GM23338 (cell line): ENCODE results near the gene CAPZA1. TPM values are rescaled to one million over a fixed set of nuclear protein-coding genes. Genes with fewer than 3 reads are reported as not detected.

Experiments
- ATAC-seq: fragments of 200-7000 bp; cut with Tn5 transposase; 3 replicates; pipeline ENCODE4 v1.9.1; 2020
- DNase-seq: peaks from one replicate; pipeline ENCODE4 v3.0.0-alpha.2; 2015; ENCODE audit warnings: low spot score
- H2AFZ ChIP-seq: fragments of 200-600 bp; sonication (generic); 2 replicates; pipeline ENCODE4 v1.8.0; 2016; ENCODE audit warnings: antibody characterized with exemption, mild to moderate bottlenecking, moderate library complexity
- H3F3A ChIP-seq: fragments of 200-600 bp; sonication (generic); replicated peaks from 2 replicates; pipeline ENCODE4 v1.8.0; 2017; ENCODE audit warnings: antibody characterized with exemption, mixed run types, low read depth
- H3K27ac ChIP-seq: fragments of 200-600 bp; sonication (generic); 2 replicates; pipeline ENCODE4 v1.6.1; 2016; ENCODE audit warnings: low read depth
- H3K27me3 ChIP-seq: fragments of 200-600 bp; sonication (generic); 2 replicates; pipeline ENCODE4 v1.8.0; 2016; ENCODE audit warnings: mild to moderate bottlenecking, mixed run types, moderate library complexity; ENCODE audit not compliant: insufficient read depth
- H3K36me3 ChIP-seq: fragments of 200-600 bp; sonication (generic); 2 replicates; pipeline ENCODE4 v1.8.0; 2016; ENCODE audit warnings: mild to moderate bottlenecking; ENCODE audit not compliant: insufficient read depth
- H3K4me1 ChIP-seq: fragments of 200-600 bp; sonication (generic); 2 replicates; pipeline ENCODE4 v1.8.0; 2016; ENCODE audit warnings: mild to moderate bottlenecking, moderate library complexity; ENCODE audit not compliant: insufficient read depth
- H3K4me2 ChIP-seq: fragments of 200-600 bp; sonication (generic); 2 replicates; pipeline ENCODE4 v1.7.1; 2017; ENCODE audit warnings: mixed run types
- H3K4me3 ChIP-seq: fragments of 200-600 bp; sonication (generic); 2 replicates; pipeline ENCODE4 v1.6.1; 2016; ENCODE audit warnings: mixed run types
- H3K79me2 ChIP-seq: fragments of 200-600 bp; sonication (generic); replicated peaks from 2 replicates; pipeline ENCODE4 v1.8.0; 2017; ENCODE audit warnings: mild to moderate bottlenecking; ENCODE audit not compliant: insufficient read depth
- H3K9me2 ChIP-seq: fragments of 200-600 bp; sonication (generic); 2 replicates; pipeline ENCODE4 v1.8.0; 2017; ENCODE audit not compliant: insufficient read depth
- H4K20me1 ChIP-seq: fragments of 200-600 bp; sonication (generic); replicated peaks from 2 replicates; pipeline ENCODE4 v1.8.0; 2017; ENCODE audit warnings: mild to moderate bottlenecking; ENCODE audit not compliant: insufficient read depth
- H3K27ac Mint-ChIP-seq: 2 replicates; pipeline ENCODE4 v1.8.0; 2020; ENCODE audit warnings: inconsistent platforms, mild to moderate bottlenecking, moderate library complexity, mixed read lengths
- H3K27me3 Mint-ChIP-seq: 3 replicates; pipeline ENCODE4 v1.8.0; 2022; ENCODE audit warnings: low read depth, mild to moderate bottlenecking, moderate library complexity, mixed read lengths, inconsistent platforms; ENCODE audit not compliant: insufficient read depth, poor library complexity
- H3K36me3 Mint-ChIP-seq: 3 replicates; pipeline ENCODE4 v1.8.0; 2021; ENCODE audit warnings: low read depth, mild to moderate bottlenecking, inconsistent platforms, moderate library complexity, mixed read lengths
- H3K4me1 Mint-ChIP-seq: 3 replicates; pipeline ENCODE4 v1.8.0; 2020; ENCODE audit warnings: mild to moderate bottlenecking, inconsistent platforms, mixed read lengths
- H3K4me3 Mint-ChIP-seq: 3 replicates; pipeline ENCODE4 v1.8.0; 2021; ENCODE audit warnings: moderate library complexity, mild to moderate bottlenecking, inconsistent platforms, mixed read lengths
- H3K9me3 Mint-ChIP-seq: 3 replicates; pipeline ENCODE4 v1.8.0; 2020; ENCODE audit warnings: moderate library complexity, mild to moderate bottlenecking, inconsistent platforms, mixed read lengths
- CREB1 ChIP-seq: fragments of 250-450 bp; sonication (Bioruptor Pico); IDR thresholded peaks from 2 replicates; pipeline ENCODE4 v1.5.0; 2020; ENCODE audit warnings: low read depth, mild to moderate bottlenecking, moderate library complexity
- ETS1 ChIP-seq: IDR thresholded peaks from 2 replicates; pipeline ENCODE4 v1.6.1; 2016; ENCODE audit warnings: antibody characterized with exemption
- EZH2 ChIP-seq: fragments of 200-600 bp; sonication (generic); IDR thresholded peaks from one replicate; pipeline ENCODE4 v1.8.0; 2017; ENCODE audit warnings: antibody characterized with exemption, mild to moderate bottlenecking, low read depth; ENCODE audit not compliant: unreplicated experiment
- EZH2phosphoT487 ChIP-seq: fragments of 200-600 bp; sonication (generic); IDR thresholded peaks from one replicate; pipeline ENCODE4 v1.8.1; 2018; ENCODE audit warnings: antibody characterized with exemption; ENCODE audit not compliant: unreplicated experiment
- JUNB ChIP-seq: IDR thresholded peaks from one replicate; pipeline ENCODE4 v1.6.1; 2016; ENCODE audit warnings: antibody characterized with exemption; ENCODE audit not compliant: unreplicated experiment
- NANOG ChIP-seq: IDR thresholded peaks from 2 replicates; pipeline ENCODE4 v1.6.1; 2016; ENCODE audit warnings: antibody characterized with exemption, borderline replicate concordance
- REST ChIP-seq: IDR thresholded peaks from one replicate; pipeline ENCODE4 v1.6.1; 2018; ENCODE audit warnings: antibody characterized with exemption; ENCODE audit not compliant: unreplicated experiment
- STAT1 ChIP-seq: IDR thresholded peaks from one replicate; pipeline ENCODE4 v1.6.1; 2016; ENCODE audit warnings: antibody characterized with exemption; ENCODE audit not compliant: unreplicated experiment
- ZNF331 ChIP-seq: fragments of 250-450 bp; sonication (Bioruptor Pico); IDR thresholded peaks from 2 replicates; pipeline ENCODE4 v1.5.0; 2020; ENCODE audit warnings: low read depth, mild to moderate bottlenecking, moderate library complexity
- polyA plus RNA-seq: library from polyadenylated mRNA; unstranded; fragments of >200 nt; fragmentation: Nextera tagmentation; extraction: Ambion mirVana; gene quantifications from 2 replicates; pipeline ENCODE4 v1.2.1, GENCODE V29; 2016
- total RNA-seq: library from RNA; depleted of rRNA; stranded (reverse); fragments of >200 nt; shearing (Covaris generic); gene quantifications from 2 replicates; pipeline ENCODE4 v1.2.3, GENCODE V29; 2014
- TF ChIP-seq, protein P1 (sequence below), 2 experiments: fragments of 200-600 bp in 1 of 2; sonication (generic) in 1 of 2; conservative IDR thresholded peaks; 2 replicates each; pipeline versions ENCODE4 v1.5.1 to v1.6.1; 2016 to 2017; ENCODE audit warnings: antibody characterized with exemption in 2 of 2, low read depth in 2 of 2, mild to moderate bottlenecking in 2 of 2, moderate library complexity in 1 of 2

CAPZA1 gene
- total and polyA plus RNA-seq, 2 experiments from 2014 or later: 147 to 182 TPM

DNA sequence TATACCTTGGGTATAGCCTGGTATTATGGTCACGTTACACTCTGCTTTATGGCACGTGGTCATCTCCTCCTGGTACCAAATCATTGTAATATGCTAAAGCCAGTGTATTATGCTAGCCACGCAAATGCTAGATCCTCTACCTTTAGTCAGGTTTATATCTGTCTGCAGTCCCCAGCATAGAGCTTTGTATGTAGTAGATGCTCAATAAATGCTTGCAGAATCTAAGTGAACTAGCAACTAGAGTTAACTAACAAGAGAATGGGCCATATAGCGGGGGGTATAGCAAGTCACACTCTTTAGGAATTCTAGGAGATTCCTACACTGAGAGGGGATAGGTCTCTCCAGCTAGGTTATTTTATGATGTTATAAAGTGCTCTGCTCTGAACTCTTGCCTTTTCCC, 57.9 kb downstream of the CAPZA1 start (continued):
- TF ChIP-seq STAT1 (no peak), EZH2phosphoT487 (no peak)

- no peak overlapping the region for H3K4me3 Mint-ChIP-seq
- no peak overlapping the region for H3K4me2 ChIP-seq
Observed at GRCh38 chr1:112678605-112679004, 59.0 kb downstream of the CAPZA1 start.

More at GRCh38 chr1:112678605-112679004, 59.0 kb downstream of the CAPZA1 start:
- Histone ChIP-seq H3K9me2 (no peaks in the 10 kb centered on the region), H3K79me2 (peaks cover 49% of the 10 kb centered on the region), H3K36me3 (no peaks in the 10 kb centered on the region), H3F3A (no peaks in the 10 kb centered on the region), H3K4me1 (peaks cover 19% of the 10 kb centered on the region), H3K4me3 (no peak overlapping the region), H4K20me1 (peaks cover 12% of the 10 kb centered on the region; the same call in 1 of the 2 replicates), H2AFZ (no peak overlapping the region), H3K27ac (no peak overlapping the region), H3K27me3 (peaks cover 12% of the 10 kb centered on the region)
- peaks cover 12% of the 10 kb centered on the region; the same call in 1 of the 3 replicates for H3K36me3 Mint-ChIP-seq
- ATAC-seq (no peak), DNase-seq (no peak)
- H3K9me3 Mint-ChIP-seq: peaks cover 4% of the 10 kb centered on the region; the same call in 1 of the 3 replicates
- H3K4me1 Mint-ChIP-seq: peaks cover 22% of the 10 kb centered on the region
- no peak overlapping the region for H3K27ac Mint-ChIP-seq
- TF ChIP-seq JUNB (no peak), REST (no peak), STAT1 (no peak), NANOG (no peak), ETS1 (no peak), EZH2phosphoT487 (no peak), ZNF331 (CRISPR knock-in tag) (no peak), CREB1 (CRISPR knock-in tag) (no peak), EZH2 (no peak)
- TF ChIP-seq, protein P1, sequence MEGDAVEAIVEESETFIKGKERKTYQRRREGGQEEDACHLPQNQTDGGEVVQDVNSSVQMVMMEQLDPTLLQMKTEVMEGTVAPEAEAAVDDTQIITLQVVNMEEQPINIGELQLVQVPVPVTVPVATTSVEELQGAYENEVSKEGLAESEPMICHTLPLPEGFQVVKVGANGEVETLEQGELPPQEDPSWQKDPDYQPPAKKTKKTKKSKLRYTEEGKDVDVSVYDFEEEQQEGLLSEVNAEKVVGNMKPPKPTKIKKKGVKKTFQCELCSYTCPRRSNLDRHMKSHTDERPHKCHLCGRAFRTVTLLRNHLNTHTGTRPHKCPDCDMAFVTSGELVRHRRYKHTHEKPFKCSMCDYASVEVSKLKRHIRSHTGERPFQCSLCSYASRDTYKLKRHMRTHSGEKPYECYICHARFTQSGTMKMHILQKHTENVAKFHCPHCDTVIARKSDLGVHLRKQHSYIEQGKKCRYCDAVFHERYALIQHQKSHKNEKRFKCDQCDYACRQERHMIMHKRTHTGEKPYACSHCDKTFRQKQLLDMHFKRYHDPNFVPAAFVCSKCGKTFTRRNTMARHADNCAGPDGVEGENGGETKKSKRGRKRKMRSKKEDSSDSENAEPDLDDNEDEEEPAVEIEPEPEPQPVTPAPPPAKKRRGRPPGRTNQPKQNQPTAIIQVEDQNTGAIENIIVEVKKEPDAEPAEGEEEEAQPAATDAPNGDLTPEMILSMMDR (conservative IDR thresholded peaks at IDR 0.05; ENCODE audit: low read depth in 2 of 2): no peak
- H3K27me3 Mint-ChIP-seq: peaks cover 18% of the 10 kb centered on the region
